ENCODE measurements around the gene TMEM225B. TPM values are rescaled to one million over a fixed set of nuclear protein-coding genes. Genes with fewer than 3 reads are reported as not detected.
"Not testable (repeated sequence)": the region's sequence is repeated elsewhere in the genome, so short reads cannot be mapped to it uniquely, and the experiment has no call there.

TMEM225B gene
- total RNA-seq, 1 donor from 2014 or later: not detected

GRCh38 chr7:99579281-99579955 lies 18.6 kb upstream of the TMEM225B start:
- DNase-seq: no peak

GRCh38 chr7:99579956-99580777 lies 17.9 kb upstream of the TMEM225B start:
- peak; percentile 36 for DNase-seq

GRCh38 chr7:99580778-99581332 lies 17.2 kb upstream of the TMEM225B start:
- not testable (repeated sequence) for DNase-seq

- no peak for DNase-seq
These were observed 9.2 kb upstream of the TMEM225B start for GRCh38 chr7:99588868-99589267.

- no peak for DNase-seq
These were observed 2.9 kb upstream of the TMEM225B start for GRCh38 chr7:99594948-99595745.

- DNase-seq: no peak
These were observed 1.6 kb upstream of the TMEM225B start for GRCh38 chr7:99596408-99596955.

GRCh38 chr7:99599836-99600235 lies 1.8 kb downstream of the TMEM225B start:
- DNase-seq: no peak

- no peak for DNase-seq
These were observed 3.7 kb downstream of the TMEM225B start for GRCh38 chr7:99601656-99602310.

- DNase-seq: no peak
These were observed 7.5 kb downstream of the TMEM225B start for GRCh38 chr7:99605527-99605926.

- DNase-seq: no peak
These were observed 8.5 kb downstream of the TMEM225B start for GRCh38 chr7:99606531-99606930.

- DNase-seq: no peak
These were observed 9.5 kb downstream of the TMEM225B start for GRCh38 chr7:99607548-99607947.

GRCh38 chr7:99614495-99614894 lies 16.4 kb downstream of the TMEM225B start:
- no peak for DNase-seq

GRCh38 chr7:99615989-99616358 lies 17.9 kb downstream of the TMEM225B start:
- DNase-seq: no peak

GRCh38 chr7:99616359-99617191 lies 18.5 kb downstream of the TMEM225B start, which contains the start of gene ZSCAN25:
Gene ZSCAN25, plus strand, starts transcription at chr7:99616946. Its CDS starts 2,661 bp downstream, at chr7:99619607.
- peak; percentile 82 for DNase-seq

- no peak for DNase-seq
These were observed 19.2 kb downstream of the TMEM225B start for GRCh38 chr7:99617192-99617781.

- no peak for DNase-seq
These were observed 20.7 kb downstream of the TMEM225B start for GRCh38 chr7:99618726-99619125.

- no peak for DNase-seq
These were observed 21.6 kb downstream of the TMEM225B start for GRCh38 chr7:99619571-99620130.

GRCh38 chr7:99621271-99621670 lies 23.2 kb downstream of the TMEM225B start:
- DNase-seq: no peak

- no peak for DNase-seq
These were observed 24.5 kb downstream of the TMEM225B start for GRCh38 chr7:99622596-99622995.
